HG02870 (cell line): ENCODE data around the gene SSX2B.
"Not testable (repeated sequence)": the region's sequence is repeated elsewhere in the genome, so short reads cannot be mapped to it uniquely, and the experiment has no call there.

ENCODE experiments used
- ATAC-seq: cut with Tn5 transposase; IDR thresholded peaks from one replicate; pipeline ENCODE4 v1.9.1; 2021; ENCODE audit warnings: mild to moderate bottlenecking, moderate library complexity; ENCODE audit not compliant: unreplicated experiment

The SSX2B gene, protein sequence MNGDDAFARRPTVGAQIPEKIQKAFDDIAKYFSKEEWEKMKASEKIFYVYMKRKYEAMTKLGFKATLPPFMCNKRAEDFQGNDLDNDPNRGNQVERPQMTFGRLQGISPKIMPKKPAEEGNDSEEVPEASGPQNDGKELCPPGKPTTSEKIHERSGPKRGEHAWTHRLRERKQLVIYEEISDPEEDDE

GRCh38 chrX:52750952-52751351, at the start of gene SSX2B:
SSX2B (plus strand) TSS chrX:52751252; CDS start chrX:52752681, 1,429 bp downstream.
- not testable (repeated sequence) for ATAC-seq

DNA sequence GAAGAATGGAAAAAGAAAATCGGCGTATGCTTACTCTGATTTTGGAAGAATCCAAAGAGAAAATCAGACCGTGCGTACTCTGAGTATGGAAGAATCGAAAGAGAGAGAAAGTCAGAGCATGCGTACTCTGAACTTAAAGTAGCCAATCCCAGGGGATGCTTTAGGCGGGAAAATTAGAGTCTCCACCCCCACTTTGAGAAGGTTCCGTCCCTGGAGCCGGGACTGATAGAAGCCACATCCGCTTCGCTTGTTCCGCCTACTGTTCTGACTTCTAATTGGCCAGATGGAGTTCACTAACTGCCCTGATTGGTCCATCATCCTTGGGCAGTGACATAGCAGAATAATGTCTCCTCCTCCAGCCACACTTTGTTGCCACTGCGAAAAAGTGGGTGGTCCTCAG, 44.0 kb upstream of the SSX2B start, which contains the start of gene SSX2:
Gene SSX2, minus strand, starts transcription at position 101 of the 400 bp plus-strand sequence. CDS start 1,429 bp downstream, outside the sequence.
- ATAC-seq: not testable (repeated sequence)

GRCh38 chrX:52765983-52766382, 14.9 kb downstream of the SSX2B start:
- ATAC-seq: not testable (repeated sequence)

DNA sequence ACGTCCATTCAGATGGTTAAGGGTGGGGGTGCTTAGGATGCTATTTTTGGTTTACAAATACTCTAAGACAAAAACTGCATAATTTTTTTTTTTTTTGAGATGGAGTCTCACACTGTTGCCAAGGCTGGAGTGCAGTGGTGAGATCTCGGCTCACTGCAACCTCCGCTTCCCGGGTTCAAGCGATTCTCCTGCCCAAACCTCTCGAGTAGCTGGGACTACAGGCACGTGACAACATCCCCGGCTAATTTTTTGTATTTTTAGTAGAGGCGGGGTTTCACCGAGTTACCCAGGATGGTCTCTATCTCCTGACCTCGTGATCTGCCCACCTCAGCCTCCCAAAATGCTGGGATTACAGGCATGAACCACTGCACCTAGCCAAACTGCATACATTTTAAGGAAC, 22.5 kb downstream of the SSX2B start:
- not testable (repeated sequence) for ATAC-seq

DNA sequence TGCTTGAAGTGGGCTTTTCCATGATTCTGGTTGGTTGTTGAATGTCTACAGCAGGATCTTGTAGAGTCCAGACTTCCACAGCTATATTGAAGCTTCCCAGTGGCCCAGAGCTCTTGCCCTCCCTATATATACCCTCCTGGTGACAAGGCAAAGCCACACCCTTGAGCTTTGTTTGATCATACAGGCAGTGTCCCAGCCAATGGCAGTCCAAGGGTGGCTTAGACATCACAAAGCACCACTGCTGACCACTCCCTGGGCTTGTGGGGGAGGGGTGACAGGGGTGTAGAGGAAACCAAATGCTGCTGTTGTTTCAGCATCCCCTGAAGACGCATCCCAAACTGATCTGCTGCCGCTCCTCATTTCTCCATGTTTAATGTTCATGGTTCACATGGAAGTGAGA, 46.3 kb downstream of the SSX2B start, which contains the start of gene SPANXN5:
Gene SPANXN5, minus strand, starts transcription at position 101 of the 400 bp plus-strand sequence. Its CDS starts 79 bp downstream, at position 22.
- ATAC-seq: not testable (repeated sequence)

- ATAC-seq: not testable (repeated sequence)
Observed at GRCh38 chrX:52804876-52805275, 53.8 kb downstream of the SSX2B start.
